HCT116 (cell line): ENCODE data around the gene LSP1. TPM values are rescaled to one million over a fixed set of nuclear protein-coding genes. Genes with fewer than 3 reads are reported as not detected.

Experiments
- ATAC-seq: fragments of 200-7000 bp; cut with Tn5 transposase; 2 replicates; pipeline ENCODE4 v1.9.1; 2020; ENCODE audit warnings: mild to moderate bottlenecking, moderate library complexity
- BruUV-seq: library from RNA; stranded (reverse); fragments of 400-500 nt; replicated peaks from 2 replicates; lab custom pipeline; 2021; lab: Mats Ljungman, UMichigan
- CTCF ChIA-PET: fragments of 300-600 bp; sonication (Branson Sonifier 250); formaldehyde crosslinking; loops from one replicate; lab custom pipeline; 2021; ENCODE audit warnings: antibody characterized with exemption; lab: Charles Lee
- POLR2A ChIA-PET: fragments of 300-600, 350-600 bp; sonication (Branson Sonifier 250); formaldehyde crosslinking; loops from one replicate; lab custom pipeline; 2021; ENCODE audit warnings: antibody characterized with exemption; lab: Charles Lee
- RAD21 ChIA-PET, 2 experiments: fragments of 300-600 bp; sonication (Branson Sonifier 250); formaldehyde crosslinking; loops; one replicate each; lab custom pipeline; 2023; ENCODE audit warnings: low total read pairs in 2 of 2; ENCODE audit not compliant: uncharacterized antibody in 2 of 2, unreplicated experiment in 2 of 2, low non-redundant PET in 1 of 2; lab: Charles Lee
- DNase-seq: peaks from one replicate; pipeline ENCODE4 v3.0.0-alpha.2; 2010; ENCODE audit warnings: low read depth, low spot score
- H2AFZ ChIP-seq: fragments of 200-600 bp; shearing (Covaris generic), sonication (generic); 2 replicates; pipeline ENCODE4 v1.6.1; 2017; ENCODE audit warnings: low read depth, mixed run types, mixed read lengths, antibody characterized with exemption, low read length; ENCODE audit not compliant: poor library complexity, severe bottlenecking
- H3K27ac ChIP-seq: 2 replicates; pipeline ENCODE4 v1.5.1; 2012; ENCODE audit warnings: low read depth, low read length
- H3K27me3 ChIP-seq: fragments of 200-600 bp; sonication (generic); 2 replicates; pipeline ENCODE4 v1.6.1; 2016; ENCODE audit warnings: mixed run types, low read length, mixed read lengths; ENCODE audit not compliant: insufficient read depth
- H3K36me3 ChIP-seq, 2 experiments: fragments of 200-500 bp in 1 of 2; fragments of 200-600 bp in 1 of 2; sonication (Bioruptor generic) in 1 of 2; sonication (generic) in 1 of 2; 2 replicates each; pipeline versions ENCODE4 v1.5.1 to v1.6.1; 2014 to 2016; ENCODE audit warnings: low read length in 2 of 2, inconsistent platforms in 1 of 2, mixed read lengths in 1 of 2, mixed run types in 1 of 2; ENCODE audit not compliant: insufficient read depth in 2 of 2, control insufficient read depth in 1 of 2
- H3K4me1 ChIP-seq, 2 experiments: fragments of 200-600 bp in 1 of 2; sonication (generic) in 1 of 2; 2 replicates each; pipeline versions ENCODE4 v1.5.1 to v1.6.1; 2012 to 2017; ENCODE audit warnings: low read length in 2 of 2, inconsistent platforms in 1 of 2, mild to moderate bottlenecking in 1 of 2, mixed read lengths in 1 of 2, mixed run types in 1 of 2, moderate library complexity in 1 of 2; ENCODE audit not compliant: insufficient read depth in 2 of 2, control insufficient read depth in 1 of 2
- H3K4me2 ChIP-seq: fragments of 200-600 bp; sonication (generic); 2 replicates; pipeline ENCODE4 v1.6.1; 2017; ENCODE audit warnings: mixed run types, low read length, mixed read lengths
- H3K4me3 ChIP-seq, 2 experiments: fragments of 200-600 bp in 1 of 2; sonication (generic) in 1 of 2; replicated peaks in 1 of 2; 2 replicates each; pipeline ENCODE4 v1.5.1; 2011 to 2016; ENCODE audit warnings: low read length in 2 of 2, control low read depth in 1 of 2, low read depth in 1 of 2, mild to moderate bottlenecking in 1 of 2, mixed read lengths in 1 of 2, mixed run types in 1 of 2
- H3K79me2 ChIP-seq: fragments of 200-600 bp; sonication (generic); 2 replicates; pipeline ENCODE4 v1.6.1; 2017; ENCODE audit warnings: mild to moderate bottlenecking, mixed run types, low read length, moderate library complexity, mixed read lengths; ENCODE audit not compliant: insufficient read depth
- H3K9ac ChIP-seq: fragments of 200-600 bp; sonication (generic); 2 replicates; pipeline ENCODE4 v1.6.1; 2016; ENCODE audit warnings: low read length, mixed read lengths
- H3K9me2 ChIP-seq: fragments of 200-600 bp; sonication (generic), shearing (Covaris generic); 2 replicates; pipeline ENCODE4 v1.6.1; 2017; ENCODE audit warnings: mixed run types, mild to moderate bottlenecking, moderate library complexity; ENCODE audit not compliant: insufficient read depth
- H3K9me3 ChIP-seq, 2 experiments: fragments of 200-500 bp in 1 of 2; fragments of 200-600 bp in 1 of 2; sonication (Bioruptor generic) in 1 of 2; sonication (generic) in 1 of 2; 2 replicates each; pipeline ENCODE4 v1.6.1; 2014 to 2017; ENCODE audit warnings: low read length in 2 of 2, mixed read lengths in 2 of 2, inconsistent platforms in 1 of 2, low read depth in 1 of 2, mild to moderate bottlenecking in 1 of 2, mixed run types in 1 of 2, moderate library complexity in 1 of 2; ENCODE audit not compliant: control insufficient read depth in 1 of 2, insufficient read depth in 1 of 2
- H4K20me1 ChIP-seq: fragments of 200-600 bp; sonication (generic), shearing (Covaris generic); 2 replicates; pipeline ENCODE4 v1.6.1; 2017; ENCODE audit warnings: mixed run types, mild to moderate bottlenecking, moderate library complexity; ENCODE audit not compliant: insufficient read depth
- CBX3 ChIP-seq: IDR thresholded peaks from 2 replicates; pipeline ENCODE4 v1.6.1; 2012; ENCODE audit warnings: low read depth
- CEBPB ChIP-seq: IDR thresholded peaks from 2 replicates; pipeline ENCODE4 v1.6.1; 2012; ENCODE audit warnings: low read depth
- ELF1 ChIP-seq: IDR thresholded peaks from 2 replicates; pipeline ENCODE4 v1.6.1; 2012; ENCODE audit warnings: low read depth, borderline replicate concordance
- POLR2A ChIP-seq: IDR thresholded peaks from 2 replicates; pipeline ENCODE4 v1.7.0; 2011; ENCODE audit warnings: borderline replicate concordance; ENCODE audit not compliant: insufficient read depth, insufficient read length; ENCODE audit errors: extremely low read depth
- REST ChIP-seq: IDR thresholded peaks from 2 replicates; pipeline ENCODE4 v1.6.1; 2012; ENCODE audit warnings: low read depth
- SIN3A ChIP-seq: IDR thresholded peaks from 2 replicates; pipeline ENCODE4 v1.6.1; 2012; ENCODE audit warnings: low read depth
- SP1 ChIP-seq: IDR thresholded peaks from 2 replicates; pipeline ENCODE4 v1.6.1; 2012; ENCODE audit warnings: low read depth
- SRF ChIP-seq: IDR thresholded peaks from 2 replicates; pipeline ENCODE4 v1.6.1; 2012; ENCODE audit warnings: low read depth
- TCF7L2 ChIP-seq: IDR thresholded peaks from 2 replicates; pipeline ENCODE4 v1.7.0; 2011; ENCODE audit warnings: borderline replicate concordance, inconsistent platforms; ENCODE audit not compliant: insufficient read depth, insufficient read length; ENCODE audit errors: extremely low read depth
- ZBTB33 ChIP-seq: IDR thresholded peaks from 2 replicates; pipeline ENCODE4 v1.6.1; 2011; ENCODE audit warnings: mild to moderate bottlenecking, low read length, moderate library complexity; ENCODE audit not compliant: insufficient replicate concordance; ENCODE audit errors: extremely low read depth
- ZNF274 ChIP-seq: fragments of 200-500 bp; sonication (Bioruptor generic); IDR thresholded peaks from 2 replicates; pipeline ENCODE4 v1.6.1; 2014; ENCODE audit warnings: mild to moderate bottlenecking, low read depth, low read length, inconsistent platforms
- intact Hi-C: fragments of 100-400 bp; cut with micrococcal nuclease; formaldehyde crosslinking; loops from 2 replicates; pipeline ENCODE4 v1.10.0; 2022
- total RNA-seq: library from RNA; stranded (reverse); gene quantifications from one replicate; pipeline ENCODE4 v1.2.1, GENCODE V29; 2021; ENCODE audit not compliant: unreplicated experiment
- TF ChIP-seq, protein P1 (sequence below): IDR thresholded peaks from 2 replicates; pipeline ENCODE4 v1.6.1; 2012

LSP1 gene
- total RNA-seq, 1 experiment from 2014 or later, result 1.3 TPM

GRCh38 chr11:1827095-1827813, 25.6 kb upstream of the LSP1 start:
- Histone ChIP-seq H3K4me1 (peaks cover 42 to 69% of the 10 kb centered on the region in 2 experiments), H3K4me3 (0 out of 4 replicates have a peak overlapping the region, but pooled peaks of 1 of the 2 experiments have one; percentile 16), H3K9me2 (no peaks in the 10 kb centered on the region), H3K27me3 (no peaks in the 10 kb centered on the region), H2AFZ (peak overlapping the region; percentile 48), H3K36me3 (no peaks in the 10 kb centered on the region), H4K20me1 (no peaks in the 10 kb centered on the region), H3K27ac (peak overlapping the region; percentile 34; the same call in 1 of the 2 replicates), H3K79me2 (no peaks in the 10 kb centered on the region), H3K9ac (0 out of 2 replicates have a peak overlapping the region, but pooled peaks have one; percentile 20), H3K9me3 (no peaks in the 10 kb centered on the region), H3K4me2 (peak overlapping the region; percentile 71)
- DNase-seq, result no peak
- no TSS peak for BruUV-seq
- intact Hi-C loops, result no loop called here
- CTCF ChIA-PET, result interaction anchor here (1.1 to 2.0 kb wide), 2 partner anchors 134 to 175 kb away, joined by 3 to 11 read pairs; no protein-coding TSS in a partner anchor
- ATAC-seq, result peak; percentile 65
- POLR2A ChIA-PET, result interaction anchor here (0.6 kb wide), 1 partner anchor 175 kb away, joined by 3 read pairs; no protein-coding TSS in a partner anchor
- TF ChIP-seq, protein P1, sequence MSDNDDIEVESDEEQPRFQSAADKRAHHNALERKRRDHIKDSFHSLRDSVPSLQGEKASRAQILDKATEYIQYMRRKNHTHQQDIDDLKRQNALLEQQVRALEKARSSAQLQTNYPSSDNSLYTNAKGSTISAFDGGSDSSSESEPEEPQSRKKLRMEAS, result no peak
- no peak for TF ChIP-seq ZBTB33
- no peak for TF ChIP-seq ELF1
- TF ChIP-seq POLR2A, result no peak
- RAD21 ChIA-PET, result interaction anchor here (1.0 to 1.1 kb wide), 2 partner anchors 134 to 325 kb away, joined by 3 to 7 read pairs; no protein-coding TSS in a partner anchor

DNA sequence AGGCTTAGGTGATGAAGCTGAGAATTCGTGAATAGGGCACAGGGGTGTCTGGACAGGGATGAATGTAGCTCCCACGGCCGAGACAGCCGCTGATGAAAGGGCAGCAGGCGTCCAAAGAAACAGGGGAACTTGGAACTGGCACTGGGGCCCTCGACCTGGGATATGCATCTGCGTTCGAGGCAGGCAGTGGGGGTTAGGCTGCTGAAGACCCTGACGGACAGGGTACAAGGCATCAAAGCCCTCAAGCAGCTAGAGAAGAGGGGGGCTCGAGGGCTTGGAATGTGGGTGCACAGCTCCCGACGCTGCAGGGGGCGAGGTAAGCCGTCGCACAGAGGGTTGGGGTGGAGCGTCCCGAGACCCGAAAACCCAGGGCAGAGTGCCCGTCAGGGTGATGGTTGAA, 25.0 kb upstream of the LSP1 start:
- RAD21 ChIA-PET, result interaction anchor here in 1 of 2 experiments (1.1 kb wide), 1 partner anchor 134 kb away, joined by 7 read pairs; no protein-coding TSS in a partner anchor
- POLR2A ChIA-PET, result no interaction called here
- TF ChIP-seq ELF1, result no peak
- no peak for TF ChIP-seq TCF7L2
- no peak for TF ChIP-seq ZNF274
- no peak for TF ChIP-seq REST
- no peak for TF ChIP-seq CEBPB
- no peak for TF ChIP-seq SRF
- no peak for TF ChIP-seq SP1
- no peak for TF ChIP-seq SIN3A
- TF ChIP-seq, protein P1, result no peak
- no peak for TF ChIP-seq CBX3

More for the DNA sequence above, 25.0 kb upstream of the LSP1 start:
- Histone ChIP-seq H3K9ac (no peak overlapping the region), H3K4me3 (no peak overlapping the region), H4K20me1 (no peaks in the 10 kb centered on the region), H3K27ac (no peak overlapping the region), H3K9me2 (no peaks in the 10 kb centered on the region), H3K9me3 (no peaks in the 10 kb centered on the region), H3K4me1 (peaks cover 45 to 76% of the 10 kb centered on the region in 2 experiments), H3K79me2 (no peaks in the 10 kb centered on the region), H3K4me2 (no peak overlapping the region), H3K36me3 (no peaks in the 10 kb centered on the region), H2AFZ (no peak overlapping the region), H3K27me3 (no peaks in the 10 kb centered on the region)
- BruUV-seq, result no TSS peak
- ATAC-seq, result no peak
- intact Hi-C loops, result no loop called here
- no peak for DNase-seq
- CTCF ChIA-PET, result interaction anchor here (1.1 to 2.0 kb wide), 2 partner anchors 134 to 175 kb away, joined by 3 to 11 read pairs; no protein-coding TSS in a partner anchor
